22Rv1 (cell line): ENCODE measurements around the gene RBSN.

ENCODE experiments used
- CTCF ChIP-seq: fragments of 450-650 bp; IDR thresholded peaks from 2 replicates; pipeline ENCODE4 v1.5.1; 2017; ENCODE audit warnings: mild to moderate bottlenecking
- ZFX ChIP-seq: fragments of 450-650 bp; IDR thresholded peaks from 2 replicates; pipeline ENCODE4 v1.6.1; 2017; ENCODE audit warnings: antibody characterized with exemption, borderline replicate concordance

DNA sequence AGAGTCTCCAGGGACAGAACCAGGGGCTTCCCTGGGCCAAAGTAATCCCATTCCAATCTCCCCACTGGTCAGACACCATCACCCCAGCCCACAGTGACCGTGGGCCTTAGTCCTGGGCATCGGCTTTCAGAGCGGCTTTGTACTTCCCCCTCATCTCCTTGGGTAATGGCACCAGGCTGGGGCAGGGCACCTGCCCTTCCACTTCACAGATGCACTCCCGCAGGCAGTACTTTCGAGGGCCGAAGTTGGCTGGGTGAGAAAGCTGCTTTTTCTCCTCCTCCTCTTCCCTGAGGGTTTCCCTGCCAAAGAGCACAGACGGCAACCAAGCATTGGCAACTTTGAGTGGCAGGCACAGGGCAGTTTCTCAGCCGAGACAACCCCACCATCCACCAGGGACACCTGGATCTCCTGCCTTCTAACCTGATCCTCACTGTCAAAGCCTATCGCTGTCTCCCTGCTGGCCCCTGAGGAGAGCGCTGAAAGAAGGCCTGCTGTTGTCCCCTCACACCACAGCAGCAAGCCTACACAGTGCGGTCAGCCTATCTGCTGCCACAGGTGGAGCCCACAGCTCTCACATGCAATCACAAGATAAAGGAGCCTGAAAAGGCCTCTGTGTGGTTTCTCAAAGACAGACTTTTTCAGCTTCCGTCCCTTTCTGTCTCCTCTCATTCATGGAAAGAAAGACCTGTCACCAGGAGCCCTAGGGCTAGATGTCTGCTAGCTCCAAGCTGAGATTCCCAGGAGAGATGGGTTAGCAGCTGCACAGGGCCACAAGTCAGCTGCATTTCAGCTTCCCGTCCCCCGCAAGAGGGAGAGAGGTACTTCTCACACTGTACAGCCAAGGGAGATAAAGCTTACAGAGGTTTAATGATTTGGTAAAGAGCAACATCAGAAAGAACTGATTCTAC is 46.4 kb downstream of the RBSN start:
- TF ChIP-seq CTCF (no peak), ZFX (no peak)
